Left ventricle myocardium superior (tissue), 1 donor: ENCODE data around the gene TBC1D16. TPM values are rescaled to one million over a fixed set of nuclear protein-coding genes. Genes with fewer than 3 reads are reported as not detected.

Source experiments
- ATAC-seq: fragments of 200-7000 bp; cut with Tn5 transposase; one replicate; pipeline ENCODE4 v1.9.1; 2020; ENCODE audit warnings: mild to moderate bottlenecking, moderate library complexity
- DNase-seq: peaks from one replicate; pipeline ENCODE4 v3.0.0-alpha.2; 2020
- intact Hi-C: fragments of 100-400 bp; cut with micrococcal nuclease; formaldehyde crosslinking; loops from one replicate; pipeline ENCODE4 v1.11.0; 2022
- total RNA-seq: library from RNA; stranded (reverse); fragmentation: NEBNext Ultra II Directional; extraction: Animal tissue kit (Norgen Biotek cat#: 25700); gene quantifications from one replicate; pipeline ENCODE4 v1.2.1, GENCODE V29; 2021
- donor health status: DM: no; HTN: yes; CAD: no; lungs with severe emphysema.

The TBC1D16 gene
- total RNA-seq, 1 donor from 2014 or later = 13.1 TPM

DNA sequence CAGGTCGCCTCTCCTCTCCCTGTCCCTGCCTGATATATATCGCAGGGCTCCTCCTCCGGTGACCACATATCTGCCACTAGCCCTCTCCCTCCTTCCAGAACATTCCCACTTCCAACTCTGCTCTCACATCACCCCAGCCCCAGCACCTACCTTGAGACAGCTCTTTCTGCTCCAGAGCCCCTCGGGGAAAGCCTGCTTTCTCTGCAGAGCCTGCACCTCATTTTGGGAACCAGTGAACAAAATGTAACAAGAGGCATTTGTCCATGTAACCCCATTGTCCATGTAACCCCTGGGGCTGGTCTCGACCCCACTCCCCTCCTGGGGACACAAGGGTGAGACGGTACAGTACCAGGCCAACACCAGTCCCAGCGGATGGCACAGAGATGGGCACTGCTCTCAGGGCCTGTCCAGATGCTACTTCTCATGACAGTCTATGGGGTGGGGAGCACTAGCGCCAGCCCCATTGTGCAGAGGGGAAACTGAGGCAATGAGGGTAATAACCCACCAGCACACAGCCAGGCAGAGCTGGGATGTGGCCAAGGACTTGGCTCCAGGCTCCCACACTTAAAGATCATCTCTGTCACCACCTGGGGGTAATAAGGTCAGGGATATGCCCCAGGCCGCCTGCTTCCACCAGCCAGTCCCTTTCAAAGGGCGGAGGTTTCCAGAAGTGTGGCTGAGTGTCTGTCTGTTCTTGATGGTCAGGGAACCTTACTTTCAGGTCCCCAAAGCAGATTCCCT, 42.9 kb downstream of the TBC1D16 start:
- peak; percentile 19 for ATAC-seq
- DNase-seq = no peak
- intact Hi-C loops = no loop called here

DNA sequence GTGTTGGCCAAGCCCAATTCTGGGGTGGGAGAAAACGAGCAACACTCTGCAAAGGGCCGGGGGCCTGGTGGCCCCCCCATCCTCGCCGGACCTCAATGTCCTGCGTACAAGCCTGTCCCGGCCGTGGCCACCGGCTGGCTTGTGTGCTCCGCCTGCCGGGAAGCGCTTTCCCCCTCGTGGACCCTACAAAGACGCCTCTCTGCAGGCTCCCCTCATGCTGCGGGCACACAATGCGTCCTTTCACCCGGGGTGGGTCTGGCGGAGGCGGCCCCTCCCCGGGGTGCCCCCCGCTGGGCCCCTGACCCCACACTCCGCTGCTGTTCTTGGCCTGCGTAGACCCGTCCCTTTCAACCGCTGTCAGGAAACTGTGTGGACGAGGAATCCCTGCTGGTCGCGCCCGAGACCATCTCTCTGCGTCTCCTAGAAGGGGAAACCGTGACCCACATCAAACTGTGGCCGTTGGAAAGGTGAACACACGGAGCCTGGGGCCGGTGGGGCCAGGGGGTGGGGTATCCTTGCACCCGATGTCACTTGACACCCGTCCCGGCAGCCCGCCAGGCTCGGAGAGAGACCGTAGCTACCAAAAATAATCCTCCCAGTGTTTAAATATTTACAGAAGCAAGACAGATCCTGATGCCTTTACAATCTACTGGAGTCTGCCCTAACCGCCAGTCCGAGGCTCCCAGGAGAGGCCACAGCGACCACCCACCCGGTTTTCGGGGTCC, 43.6 kb downstream of the TBC1D16 start:
- DNase-seq = peak; percentile 74
- intact Hi-C loops = no loop called here
- ATAC-seq = peak; percentile 58

DNA sequence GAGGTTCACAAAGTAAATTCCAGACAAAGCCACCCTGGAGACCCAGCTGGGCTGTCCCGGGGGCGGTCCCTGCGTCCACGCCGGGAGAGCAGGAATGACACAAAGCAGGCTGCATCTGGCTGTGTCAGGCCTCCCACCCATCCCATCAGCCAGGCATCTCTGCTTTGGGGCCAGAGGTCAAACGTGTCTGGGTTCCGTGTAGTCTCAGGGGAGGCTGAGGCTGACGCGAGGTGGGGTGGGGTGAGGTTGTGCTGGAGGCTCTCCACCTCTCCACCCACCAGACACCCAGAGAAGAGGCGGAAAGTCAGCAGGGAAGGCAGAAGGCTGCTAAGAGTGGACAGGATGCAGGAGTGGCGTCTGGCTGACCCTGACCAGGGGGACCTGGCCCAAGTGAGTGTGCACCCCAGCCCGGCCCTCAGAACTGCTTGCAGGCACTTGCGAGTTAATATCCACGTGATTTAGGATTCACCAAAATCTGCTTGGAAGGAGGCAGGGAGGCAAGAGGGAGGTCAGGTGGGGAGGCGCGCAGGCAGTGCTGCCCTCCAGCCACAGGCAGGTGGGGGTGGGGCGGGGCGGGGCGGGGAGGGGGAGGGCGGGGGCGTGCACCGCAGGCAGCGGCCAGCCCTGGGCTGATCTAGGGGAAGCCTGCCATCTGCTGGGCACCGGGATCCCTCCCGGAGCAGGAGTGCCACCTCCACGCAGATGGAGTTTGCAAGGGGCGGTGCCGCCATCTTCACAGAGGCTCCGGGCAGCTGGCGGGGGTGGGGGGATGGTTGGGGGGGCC, 44.3 kb downstream of the TBC1D16 start:
- DNase-seq = peak; percentile 90
- intact Hi-C loops = no loop called here
- ATAC-seq = peak; percentile 86

DNA sequence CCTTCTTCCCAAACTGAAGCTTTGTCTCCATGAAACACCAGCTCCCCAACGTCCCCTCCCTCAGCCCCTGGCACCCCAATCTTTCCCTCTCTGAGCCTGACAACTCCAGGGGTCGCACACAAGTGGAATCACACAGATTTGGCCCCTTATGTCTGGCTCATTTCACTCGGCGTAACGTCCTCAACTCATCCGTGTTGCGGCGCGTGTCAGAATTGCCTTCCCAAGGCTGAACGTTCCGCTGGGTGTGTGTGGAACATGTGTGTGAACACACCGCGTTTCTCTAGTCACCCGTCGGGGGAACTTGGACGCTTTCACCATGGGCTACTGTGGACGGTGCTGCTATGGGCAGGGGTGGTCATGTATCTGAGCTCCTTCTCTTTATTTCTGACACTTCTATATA, 45.0 kb downstream of the TBC1D16 start:
- intact Hi-C loops = no loop called here
- ATAC-seq (no peak), DNase-seq (no peak)

DNA sequence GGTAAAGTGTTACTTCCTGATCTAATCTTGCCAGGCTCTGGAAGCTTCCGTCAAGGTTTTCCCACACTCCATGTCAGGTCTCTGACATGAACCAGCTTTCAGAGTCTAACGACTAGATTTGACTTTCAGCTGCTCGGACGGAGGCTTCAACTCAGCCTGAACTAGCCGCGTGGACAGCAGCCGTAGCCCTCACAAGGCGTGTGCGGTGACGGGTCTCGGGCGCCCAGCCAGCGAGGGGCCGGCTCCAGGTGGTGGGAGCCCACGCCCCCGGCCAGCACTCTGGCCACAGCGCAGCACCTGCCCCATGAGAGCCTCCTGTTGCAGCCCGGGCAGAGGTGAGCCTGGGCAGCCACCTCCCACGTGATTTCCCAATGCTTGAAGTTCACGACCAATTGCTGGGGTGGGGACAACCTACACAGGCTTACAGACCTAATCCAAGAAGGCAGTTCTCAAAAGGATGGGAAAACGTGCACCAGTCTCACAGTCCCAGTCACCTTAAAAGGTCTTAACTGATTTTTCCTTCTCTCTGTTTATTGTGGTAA, 45.5 kb downstream of the TBC1D16 start:
- DNase-seq = no peak
- ATAC-seq = no peak
- intact Hi-C loops = no loop called here

DNA sequence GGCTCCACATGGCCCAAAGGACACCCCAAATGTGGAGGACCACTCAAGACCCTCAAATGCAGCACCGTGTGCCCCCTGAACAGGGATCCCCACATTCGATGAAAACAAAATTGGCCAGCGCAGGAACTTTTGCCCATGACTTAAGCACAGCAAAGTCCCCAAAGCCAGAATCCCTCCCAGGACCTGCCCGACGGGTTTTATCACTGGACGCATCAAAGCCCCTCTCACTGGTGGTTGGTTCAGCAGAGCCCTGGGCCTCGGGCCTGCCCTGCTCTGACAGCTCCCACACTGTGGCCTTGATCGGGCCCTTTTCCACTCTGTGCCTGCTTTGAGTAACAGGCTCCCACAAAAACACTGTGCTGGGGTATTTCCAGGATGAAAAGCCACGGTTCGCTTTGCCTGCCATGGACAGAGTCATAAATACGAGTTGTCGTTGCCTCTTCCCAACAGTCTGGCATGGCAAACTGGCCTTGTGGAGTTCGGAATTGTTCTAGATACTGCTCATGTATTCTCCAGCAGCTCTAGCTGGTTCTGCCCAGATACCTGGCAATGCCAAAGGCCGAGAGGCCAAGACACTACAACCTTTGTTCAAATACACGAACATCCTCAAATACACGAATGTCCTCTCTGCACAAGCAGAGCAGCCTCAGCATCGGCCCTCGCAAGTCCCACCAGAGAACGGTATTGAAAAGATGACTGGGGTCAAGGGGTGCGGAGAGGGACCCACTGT, 46.4 kb downstream of the TBC1D16 start:
- DNase-seq = no peak
- ATAC-seq = no peak
- intact Hi-C loops = no loop called here

DNA sequence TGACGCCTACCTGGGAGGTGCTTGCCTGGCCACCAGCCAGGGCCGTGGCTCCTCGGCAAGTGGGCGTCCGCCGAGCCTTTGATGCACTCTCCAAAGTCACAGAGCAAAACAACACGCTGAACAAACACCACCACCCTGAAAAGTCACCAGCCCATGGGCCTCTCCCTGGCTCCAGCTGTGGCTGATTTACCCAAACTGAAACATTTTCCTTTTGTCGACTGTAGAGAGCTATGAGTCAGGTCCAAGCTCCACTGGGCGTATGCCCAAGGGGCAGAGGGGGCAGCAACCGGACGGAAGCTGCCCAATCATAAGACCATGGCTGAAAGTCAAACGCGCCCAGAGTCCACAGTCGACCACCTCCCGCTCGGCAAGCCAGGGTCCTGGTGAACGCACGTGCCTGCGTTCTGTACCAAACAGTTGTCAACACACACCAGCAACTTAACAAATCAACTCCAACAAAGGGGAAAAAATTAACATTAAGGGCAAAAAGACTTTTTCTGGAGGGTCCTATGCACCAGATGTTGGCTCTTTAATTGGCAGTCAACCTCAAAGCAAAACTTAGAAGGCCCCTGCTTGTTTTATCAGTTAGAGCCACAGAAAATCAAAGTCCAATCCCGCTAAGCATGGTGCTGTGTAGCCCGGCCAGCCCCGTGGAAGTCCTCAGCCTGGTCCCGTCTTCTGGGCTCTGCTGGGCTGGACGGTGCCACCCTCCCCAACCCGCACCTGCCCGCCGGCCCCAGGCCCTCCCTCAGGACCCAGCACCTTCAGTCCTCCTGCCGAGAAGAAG, 47.3 kb downstream of the TBC1D16 start:
- no peak for ATAC-seq
- intact Hi-C loops = no loop called here

DNA sequence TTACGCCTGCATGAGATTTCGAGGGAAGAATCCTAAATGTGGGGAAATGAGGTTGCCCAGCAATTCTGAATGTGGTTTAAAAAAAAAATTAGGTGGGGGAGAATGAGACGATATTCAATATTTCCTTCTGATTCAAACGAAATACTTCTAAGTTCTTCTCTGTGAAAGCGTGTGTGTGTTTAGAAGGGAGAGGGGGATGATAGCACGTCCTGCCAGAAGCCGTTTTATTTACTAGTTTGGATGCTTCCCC, 47.8 kb downstream of the TBC1D16 start:
- intact Hi-C loops = no loop called here
- ATAC-seq (no peak), DNase-seq (no peak)

More for the DNA sequence above, 47.3 kb downstream of the TBC1D16 start:
- DNase-seq = no peak

DNA sequence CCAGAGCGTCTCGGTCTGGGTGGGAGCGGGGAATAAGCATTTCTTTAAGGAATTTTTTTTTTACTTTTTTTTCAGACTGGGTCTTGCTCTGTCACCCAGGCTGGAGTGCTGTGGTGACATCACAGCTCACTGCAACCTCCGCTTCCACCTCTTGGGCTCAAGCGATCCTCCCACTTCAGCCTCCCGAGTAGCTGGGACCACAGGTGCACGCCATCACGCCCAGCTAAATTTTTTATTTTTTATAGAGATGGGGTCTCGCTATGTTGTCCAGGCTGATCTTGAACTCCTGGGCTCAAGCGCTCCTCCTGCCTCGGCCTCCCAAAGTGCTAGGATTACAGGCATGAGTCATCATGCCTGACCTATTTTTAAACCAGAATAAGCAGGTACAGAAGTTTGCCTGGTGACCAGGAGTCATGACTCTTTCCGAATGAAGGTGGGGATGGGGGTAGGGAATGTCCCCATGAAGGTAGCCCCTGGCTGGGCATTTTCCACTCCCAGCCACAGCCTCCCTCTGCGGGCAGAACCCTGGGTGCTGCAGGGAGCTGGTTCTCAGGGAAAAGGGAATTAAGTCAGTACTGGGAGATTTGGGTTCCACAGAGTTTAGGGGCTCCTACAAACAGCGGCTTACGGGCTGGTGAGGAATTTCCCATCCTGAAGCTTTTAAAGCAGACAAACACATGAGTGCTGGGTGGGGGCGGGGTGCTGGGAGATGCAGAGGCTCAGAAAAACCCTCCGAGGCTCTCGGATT, 48.3 kb downstream of the TBC1D16 start:
- intact Hi-C loops = no loop called here
- no peak for ATAC-seq
- no peak for DNase-seq

DNA sequence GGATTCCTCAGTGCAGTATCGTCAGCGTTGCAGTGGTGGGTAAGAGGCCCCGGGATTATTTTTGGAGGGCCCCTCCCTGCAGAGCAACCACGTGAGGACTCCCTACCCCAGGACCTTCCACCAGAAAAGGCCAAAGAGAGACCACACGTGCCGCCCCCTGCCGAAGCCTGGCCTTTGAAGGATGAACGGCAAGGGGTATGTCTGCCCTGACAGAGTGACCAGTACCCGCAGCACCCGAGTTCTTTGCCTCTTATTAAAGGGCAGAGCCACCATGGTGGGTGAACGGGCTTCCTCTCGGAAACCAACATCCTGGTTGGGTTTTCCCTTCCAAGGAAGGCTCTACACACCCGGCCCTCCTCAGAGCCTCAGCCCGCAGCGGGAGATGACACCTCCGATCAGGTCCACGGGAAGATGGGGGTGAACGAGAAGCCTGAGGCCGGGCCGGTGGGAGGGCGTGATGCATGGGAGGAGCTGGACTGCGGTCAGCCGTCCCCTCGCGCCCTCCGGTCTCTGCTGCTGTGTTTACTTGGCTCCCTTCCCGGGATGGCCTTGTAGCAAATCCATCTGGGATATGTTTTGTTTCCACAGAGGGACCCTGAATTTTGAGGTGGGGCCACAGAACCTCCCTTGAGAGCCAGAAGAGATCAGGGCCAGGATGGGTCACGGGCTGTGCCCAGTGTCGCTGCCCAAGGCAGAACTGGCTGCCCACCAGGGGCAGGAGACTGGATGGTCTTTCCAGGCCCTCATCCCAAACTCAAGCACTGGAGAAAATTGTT, 49.1 kb downstream of the TBC1D16 start:
- ATAC-seq (no peak), DNase-seq (peak; percentile 48)
- intact Hi-C loops = no loop called here

DNA sequence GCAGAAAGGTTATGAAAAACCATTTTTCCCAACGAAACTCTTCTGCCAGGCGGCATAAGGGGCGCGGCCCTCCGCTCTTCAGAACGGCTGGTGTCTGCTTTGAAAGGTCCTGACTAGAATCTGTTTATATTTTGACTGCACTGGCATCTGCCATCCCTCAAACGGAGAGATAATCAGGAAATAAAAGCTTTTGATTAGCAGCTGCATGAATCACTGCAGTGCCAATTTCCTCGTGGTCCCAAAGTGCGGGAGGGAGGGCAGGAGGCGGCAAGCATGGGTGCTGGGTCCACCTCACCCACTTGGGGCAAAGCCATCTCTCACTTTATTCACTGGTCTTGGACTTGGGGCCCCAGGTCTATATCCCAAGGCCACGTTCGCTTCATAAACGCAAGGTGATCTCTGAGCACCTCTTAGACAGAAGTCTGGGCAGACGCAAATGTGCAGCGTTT, 49.7 kb downstream of the TBC1D16 start:
- DNase-seq = peak; percentile 1
- intact Hi-C loops = no loop called here

DNA sequence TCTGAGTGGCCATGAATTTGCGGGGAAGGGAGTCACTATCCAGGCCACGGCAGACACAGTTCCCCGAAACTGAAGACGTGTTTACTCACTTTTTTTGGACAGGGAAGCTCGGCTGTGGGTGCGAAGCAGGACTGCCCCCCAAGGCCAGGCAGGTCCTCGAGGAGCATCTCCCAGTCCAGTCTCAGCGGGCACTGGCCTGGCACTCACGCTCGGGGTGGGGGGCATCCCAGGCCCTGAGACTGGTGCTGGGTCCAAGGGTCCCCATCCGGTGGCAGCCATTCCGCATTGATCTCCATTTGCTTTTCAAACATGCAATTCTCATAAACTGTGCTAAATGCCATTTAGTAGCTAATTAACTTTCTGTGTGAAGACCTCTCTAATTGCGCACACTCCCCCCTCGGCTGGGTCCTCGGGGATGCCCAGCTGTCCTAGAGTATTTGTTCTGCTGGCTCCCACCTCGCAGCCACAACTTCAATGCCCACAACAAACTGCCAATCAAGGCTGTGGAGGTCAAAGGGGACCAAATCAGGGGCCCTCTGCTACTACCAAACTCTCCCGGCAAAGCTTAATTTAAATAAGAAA, 50.2 kb downstream of the TBC1D16 start:
- ATAC-seq (no peak), DNase-seq (no peak)
- intact Hi-C loops = no loop called here

More for the DNA sequence above, 49.7 kb downstream of the TBC1D16 start:
- ATAC-seq = no peak

DNA sequence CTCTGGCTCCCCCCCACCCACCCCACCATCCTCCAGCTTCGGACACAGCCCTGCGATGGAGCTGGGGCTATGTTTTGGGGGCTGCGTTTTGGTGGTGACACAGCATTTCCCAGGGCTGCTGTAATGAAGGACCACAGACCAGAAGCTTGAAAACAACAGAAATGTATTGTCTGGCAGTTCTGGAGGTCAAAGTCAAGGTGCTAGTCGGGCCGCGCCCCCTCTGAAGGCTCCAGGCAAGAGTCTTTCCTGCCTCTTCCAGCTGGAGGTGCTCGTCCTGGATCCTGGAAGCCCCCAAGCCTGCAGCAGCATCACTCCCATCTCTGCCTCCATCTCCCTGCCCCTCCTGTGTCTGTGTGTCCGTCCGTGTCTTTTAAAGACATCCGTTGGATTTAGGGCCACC, 50.8 kb downstream of the TBC1D16 start:
- DNase-seq = no peak
- intact Hi-C loops = no loop called here
- ATAC-seq = no peak

DNA sequence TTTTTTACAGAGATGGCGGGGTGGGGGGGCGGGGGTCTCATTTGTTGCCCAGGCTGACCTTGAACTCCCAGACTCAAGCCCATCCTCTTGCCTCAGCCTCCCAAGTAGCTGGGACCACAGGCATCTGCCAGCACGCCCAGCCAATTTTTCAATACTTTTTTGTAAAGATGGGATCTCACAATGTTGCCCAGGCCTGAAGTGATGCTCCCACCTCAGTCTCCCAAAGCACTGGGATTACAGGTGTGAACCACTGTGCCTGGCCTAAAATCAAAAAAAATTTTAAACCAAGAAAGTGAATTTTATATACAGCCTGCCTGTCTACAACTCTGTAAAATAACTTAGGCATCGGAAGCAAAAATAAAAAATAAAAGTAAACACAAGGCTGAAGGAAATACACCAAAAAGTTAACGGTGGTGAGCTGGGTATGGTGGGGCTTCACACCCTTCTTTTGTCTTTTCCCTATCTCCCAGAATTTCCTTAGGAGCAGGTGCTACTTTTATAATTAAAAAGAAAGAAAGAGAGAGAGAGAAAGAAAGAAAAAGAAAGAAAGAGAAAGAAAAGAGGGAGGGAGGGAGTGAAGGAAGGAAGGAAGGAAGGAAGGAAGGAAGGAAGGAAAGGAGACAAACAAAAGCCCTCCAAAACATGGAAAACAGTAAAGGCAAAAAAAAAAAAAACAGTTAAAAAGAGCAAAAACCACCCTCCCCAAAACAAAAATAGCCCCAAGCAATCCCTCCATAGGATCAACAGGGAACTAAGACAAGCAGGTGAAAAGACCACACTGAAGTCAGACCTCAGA, 51.4 kb downstream of the TBC1D16 start:
- intact Hi-C loops = no loop called here
- DNase-seq = no peak
- ATAC-seq = no peak

DNA sequence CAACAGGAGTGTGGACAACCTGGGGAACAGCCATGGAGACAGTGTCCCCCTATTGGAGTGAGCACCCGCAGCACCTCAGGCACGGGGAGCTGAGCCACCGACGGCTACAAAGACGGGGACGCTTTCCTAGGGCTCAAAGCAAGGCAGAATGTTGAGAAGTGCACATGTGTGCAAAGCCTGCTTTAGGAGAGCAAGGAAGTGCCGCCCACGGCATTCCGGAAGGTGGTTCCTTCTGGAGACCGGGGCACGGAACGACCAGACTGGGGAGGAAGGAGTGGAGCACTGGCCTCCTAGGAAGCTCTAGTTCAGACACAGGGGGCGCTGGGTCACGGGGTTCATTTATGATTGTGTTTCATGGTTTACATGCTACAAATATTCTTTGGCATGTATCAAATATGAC, 52.2 kb downstream of the TBC1D16 start:
- intact Hi-C loops = no loop called here
- ATAC-seq (no peak), DNase-seq (no peak)

DNA sequence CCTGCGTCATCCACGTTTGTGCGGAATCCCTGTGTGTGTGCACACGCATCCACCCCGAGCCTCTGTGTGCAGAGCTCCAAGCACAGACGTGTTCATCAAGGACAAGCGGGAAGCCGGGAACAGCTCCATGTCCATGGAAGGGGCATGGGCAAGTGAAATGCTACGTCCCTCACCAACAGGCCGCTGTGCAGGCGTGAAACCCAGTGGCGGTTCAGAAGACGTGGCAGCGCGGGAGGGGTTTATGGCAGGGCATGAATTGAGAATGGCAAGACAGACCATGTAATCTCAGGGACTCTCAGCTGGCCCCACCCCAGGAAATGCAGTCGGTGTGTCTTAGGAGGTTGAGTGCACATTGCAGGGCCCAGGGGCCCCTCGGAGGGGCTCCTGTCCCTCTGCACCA, 52.7 kb downstream of the TBC1D16 start:
- intact Hi-C loops = no loop called here
- DNase-seq (no peak), ATAC-seq (no peak)
